ENCODE data around the gene SCD5.

DNA sequence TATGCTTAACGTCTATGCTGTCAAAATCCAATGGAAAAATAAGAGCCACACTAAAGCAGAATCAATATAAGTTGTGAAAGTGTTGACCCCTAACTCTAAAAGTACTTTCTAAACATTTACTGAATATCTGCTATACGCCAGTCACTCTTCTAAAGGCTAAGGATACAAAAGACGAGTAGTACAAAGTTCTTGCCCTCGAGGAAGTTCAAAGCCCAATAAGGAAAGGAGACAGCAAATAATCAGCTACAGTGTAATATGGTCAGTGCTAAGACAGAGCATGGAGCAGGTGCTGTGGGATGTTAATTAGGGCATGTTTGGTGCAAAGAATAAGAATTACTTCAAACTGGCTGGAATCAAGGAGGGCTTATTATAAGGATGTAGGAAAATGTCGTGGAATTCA lies 205.2 kb downstream of the SCD5 start:
- TF ChIP-seq, protein P1, sequence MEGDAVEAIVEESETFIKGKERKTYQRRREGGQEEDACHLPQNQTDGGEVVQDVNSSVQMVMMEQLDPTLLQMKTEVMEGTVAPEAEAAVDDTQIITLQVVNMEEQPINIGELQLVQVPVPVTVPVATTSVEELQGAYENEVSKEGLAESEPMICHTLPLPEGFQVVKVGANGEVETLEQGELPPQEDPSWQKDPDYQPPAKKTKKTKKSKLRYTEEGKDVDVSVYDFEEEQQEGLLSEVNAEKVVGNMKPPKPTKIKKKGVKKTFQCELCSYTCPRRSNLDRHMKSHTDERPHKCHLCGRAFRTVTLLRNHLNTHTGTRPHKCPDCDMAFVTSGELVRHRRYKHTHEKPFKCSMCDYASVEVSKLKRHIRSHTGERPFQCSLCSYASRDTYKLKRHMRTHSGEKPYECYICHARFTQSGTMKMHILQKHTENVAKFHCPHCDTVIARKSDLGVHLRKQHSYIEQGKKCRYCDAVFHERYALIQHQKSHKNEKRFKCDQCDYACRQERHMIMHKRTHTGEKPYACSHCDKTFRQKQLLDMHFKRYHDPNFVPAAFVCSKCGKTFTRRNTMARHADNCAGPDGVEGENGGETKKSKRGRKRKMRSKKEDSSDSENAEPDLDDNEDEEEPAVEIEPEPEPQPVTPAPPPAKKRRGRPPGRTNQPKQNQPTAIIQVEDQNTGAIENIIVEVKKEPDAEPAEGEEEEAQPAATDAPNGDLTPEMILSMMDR (IDR thresholded peaks at IDR 0.05) = no peak
- no peak for TF ChIP-seq POLR2A (IDR thresholded peaks at IDR 0.05)
